A549 treated with ZK216348 at 1 μM for 4 hours (cell line): ENCODE results near the gene ARMS2. TPM values are rescaled to one million over a fixed set of nuclear protein-coding genes. Genes with fewer than 3 reads are reported as not detected.

ENCODE experiments used
- total RNA-seq: library from RNA; stranded (reverse); fragments of 200-300 nt; extraction: Qiagen RNA extraction; gene quantifications from 5 replicates; pipeline ENCODE4 v1.2.3, GENCODE V29; 2022; ENCODE audit warnings: low read depth

The ARMS2 gene
- total RNA-seq, result not detected in 5 replicates

GRCh38 chr10:122454603-122455080, at the start of gene ARMS2:
Gene ARMS2 (plus strand): TSS chr10:122454653. CDS start chr10:122454728, 75 bp downstream.

GRCh38 chr10:122461367-122461728, 6.9 kb downstream of the ARMS2 start, which contains the start of gene HTRA1:
Gene HTRA1 (plus strand): TSS chr10:122461553. CDS start chr10:122461653, 100 bp downstream.

Other genes starting within 250 kb of the ARMS2 start
- 0.22 to 0.92 TPM (median 0.58 TPM) in 5 replicates for gene BTBD16, start 183.4 kb upstream of the ARMS2 start, total RNA-seq
- 14.0 to 24.7 TPM (median 21.3 TPM) in 5 replicates for gene PLEKHA1, start 79.9 kb upstream of the ARMS2 start, total RNA-seq
- 52.3 to 62.8 TPM (median 54.3 TPM) in 5 replicates for gene HTRA1, start 6.9 kb downstream of the ARMS2 start, total RNA-seq
- 0.07 to 0.18 TPM (median 0.13 TPM) in 5 replicates for gene DMBT1, start 106.1 kb downstream of the ARMS2 start, total RNA-seq
- gene C10orf120, start 245.2 kb downstream of the ARMS2 start, total RNA-seq, result not detected in 5 replicates